ENCODE results near the gene ACP5. TPM values are rescaled to one million over a fixed set of nuclear protein-coding genes. Genes with fewer than 3 reads are reported as not detected.

ACP5 gene
- total RNA-seq, 3 donors from 2014 or later (not counting 1 experiment from before 2014, with no cell fraction given), result 14.9 to 20.3 (median 18.8) TPM

DNA sequence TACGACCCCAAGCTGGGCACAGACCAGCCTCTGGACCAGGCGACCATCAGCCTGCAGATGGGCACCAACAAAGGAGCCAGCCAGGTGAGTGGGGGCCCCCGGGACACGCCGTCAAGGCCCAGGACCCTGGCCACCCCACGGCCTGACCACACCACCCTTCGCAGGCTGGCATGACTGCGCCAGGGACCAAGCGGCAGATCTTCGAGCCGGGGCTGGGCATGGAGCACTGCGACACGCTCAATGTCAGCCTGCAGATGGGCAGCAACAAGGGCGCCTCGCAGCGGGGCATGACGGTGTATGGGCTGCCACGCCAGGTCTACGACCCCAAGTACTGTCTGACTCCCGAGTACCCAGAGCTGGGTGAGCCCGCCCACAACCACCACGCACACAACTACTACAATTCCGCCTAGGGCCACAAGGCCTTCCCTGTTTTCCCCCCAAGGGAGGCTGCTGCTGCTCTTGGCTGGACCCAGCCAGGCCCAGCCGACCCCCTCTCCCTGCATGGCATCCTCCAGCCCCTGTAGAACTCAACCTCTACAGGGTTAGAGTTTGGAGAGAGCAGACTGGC is 28.0 kb downstream of the ACP5 start:
- TF ChIP-seq, protein P1, sequence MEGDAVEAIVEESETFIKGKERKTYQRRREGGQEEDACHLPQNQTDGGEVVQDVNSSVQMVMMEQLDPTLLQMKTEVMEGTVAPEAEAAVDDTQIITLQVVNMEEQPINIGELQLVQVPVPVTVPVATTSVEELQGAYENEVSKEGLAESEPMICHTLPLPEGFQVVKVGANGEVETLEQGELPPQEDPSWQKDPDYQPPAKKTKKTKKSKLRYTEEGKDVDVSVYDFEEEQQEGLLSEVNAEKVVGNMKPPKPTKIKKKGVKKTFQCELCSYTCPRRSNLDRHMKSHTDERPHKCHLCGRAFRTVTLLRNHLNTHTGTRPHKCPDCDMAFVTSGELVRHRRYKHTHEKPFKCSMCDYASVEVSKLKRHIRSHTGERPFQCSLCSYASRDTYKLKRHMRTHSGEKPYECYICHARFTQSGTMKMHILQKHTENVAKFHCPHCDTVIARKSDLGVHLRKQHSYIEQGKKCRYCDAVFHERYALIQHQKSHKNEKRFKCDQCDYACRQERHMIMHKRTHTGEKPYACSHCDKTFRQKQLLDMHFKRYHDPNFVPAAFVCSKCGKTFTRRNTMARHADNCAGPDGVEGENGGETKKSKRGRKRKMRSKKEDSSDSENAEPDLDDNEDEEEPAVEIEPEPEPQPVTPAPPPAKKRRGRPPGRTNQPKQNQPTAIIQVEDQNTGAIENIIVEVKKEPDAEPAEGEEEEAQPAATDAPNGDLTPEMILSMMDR (IDR thresholded peaks at IDR 0.05), result no peak

DNA sequence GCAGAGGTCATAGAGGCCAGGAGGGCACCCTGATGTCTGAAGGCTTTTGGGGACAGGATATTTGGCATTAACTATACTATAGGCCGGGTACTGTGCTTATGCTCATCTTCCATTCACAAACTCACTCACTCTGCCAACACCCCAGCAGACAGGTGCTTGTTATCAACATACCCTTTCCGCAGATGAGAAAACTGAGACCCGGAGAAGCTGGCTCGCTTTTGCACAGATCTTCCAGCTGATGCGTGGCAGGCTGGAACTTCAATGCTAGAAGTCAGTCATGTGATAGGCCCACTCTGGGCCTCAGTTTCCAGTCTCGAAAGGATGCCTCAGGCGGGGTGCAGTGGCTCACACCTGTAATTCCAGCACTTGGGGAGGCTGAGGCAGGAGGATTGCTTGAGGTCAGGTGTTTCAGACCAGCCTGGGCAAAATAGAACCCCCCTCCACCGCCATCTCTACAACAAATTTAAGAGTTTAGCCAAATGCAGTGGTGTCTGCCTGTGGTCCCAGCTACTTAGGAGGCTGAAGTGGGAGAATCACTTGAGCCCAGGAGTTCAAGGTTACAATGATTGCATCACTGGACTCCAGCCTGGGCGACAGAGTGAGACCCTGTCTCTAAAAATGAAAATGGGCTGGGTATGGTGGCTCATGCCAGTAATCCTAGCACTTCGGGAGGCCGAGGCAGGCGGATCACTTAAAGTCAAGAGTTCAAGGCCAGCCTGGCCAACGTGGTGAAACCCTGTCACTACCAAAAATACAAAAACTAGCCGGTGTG is 29.3 kb downstream of the ACP5 start:
- intact Hi-C loops (cut with micrococcal nuclease), result no loop called here
- TF ChIP-seq, protein P1 (IDR thresholded peaks at IDR 0.05), result no peak

More for the DNA sequence above, 28.0 kb downstream of the ACP5 start:
- peaks cover 20% of the 10 kb centered on the region for H3K36me3 ChIP-seq (ENCODE audit: control insufficient read depth, insufficient read depth, low read length)
- H3K36me3 Mint-ChIP-seq, result no peaks in the 10 kb centered on the region
- H3K27me3 ChIP-seq (ENCODE audit: control insufficient read depth, insufficient read depth, low read length), result no peaks in the 10 kb centered on the region
- DNase-seq (no peak), ATAC-seq (no peak)
- no peaks in the 10 kb centered on the region for H3K9me3 ChIP-seq (ENCODE audit: control insufficient read depth, insufficient read depth, low read length)
- H3K27ac ChIP-seq (ENCODE audit: low read length), result no peak overlapping the region
- H3K4me1 ChIP-seq (ENCODE audit: control insufficient read depth, insufficient read depth, low read length), result peaks cover 14% of the 10 kb centered on the region
- H3K4me3 ChIP-seq (ENCODE audit: low read length), result no peak overlapping the region
- no peak overlapping the region for H3K27ac Mint-ChIP-seq
- H3K4me1 Mint-ChIP-seq, result no peaks in the 10 kb centered on the region
- no peaks in the 10 kb centered on the region for H3K9me3 Mint-ChIP-seq
- no peaks in the 10 kb centered on the region for H3K27me3 Mint-ChIP-seq (ENCODE audit: low read depth in 2 of 2)
- no peak overlapping the region for H3K4me3 Mint-ChIP-seq
- 91% methylated on average over 23 of the region's 24 CpGs for WGBS (ENCODE audit: insufficient coverage)
- intact Hi-C loops (cut with micrococcal nuclease), result no loop called here

DNA sequence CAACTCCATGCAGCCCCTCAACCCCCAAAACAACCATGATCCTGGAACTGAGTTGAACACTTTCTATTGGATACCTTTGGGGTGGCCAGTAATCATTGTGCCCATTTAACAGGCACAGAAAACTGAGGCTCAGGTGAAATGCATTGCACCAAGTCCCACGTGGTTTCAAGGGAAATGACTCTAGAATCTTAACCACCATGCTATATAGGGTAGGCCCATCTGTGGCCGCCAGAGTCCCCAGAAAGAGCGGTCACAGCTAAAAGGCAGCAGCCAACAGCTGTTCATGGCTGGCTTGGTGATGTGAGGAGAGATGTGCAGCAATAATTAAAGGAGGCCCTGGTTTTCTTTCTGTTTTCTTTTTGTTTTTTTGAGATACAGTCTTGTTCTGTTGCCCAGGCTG is 36.2 kb downstream of the ACP5 start:
- no peaks in the 10 kb centered on the region for H3K9me3 Mint-ChIP-seq
- peaks cover 12 to 20% of the 10 kb centered on the region in 2 donors for H3K27me3 Mint-ChIP-seq (ENCODE audit: low read depth in 2 of 2)
- Histone ChIP-seq H3K36me3 (ENCODE audit: control insufficient read depth, insufficient read depth, low read length) (no peaks in the 10 kb centered on the region), H3K27me3 (ENCODE audit: control insufficient read depth, insufficient read depth, low read length) (peaks cover 5% of the 10 kb centered on the region), H3K27ac (ENCODE audit: low read length) (no peak overlapping the region), H3K9me3 (ENCODE audit: control insufficient read depth, insufficient read depth, low read length) (no peaks in the 10 kb centered on the region), H3K4me1 (ENCODE audit: control insufficient read depth, insufficient read depth, low read length) (peaks cover 5% of the 10 kb centered on the region), H3K4me3 (ENCODE audit: low read length) (no peak overlapping the region)
- H3K36me3 Mint-ChIP-seq, result no peaks in the 10 kb centered on the region
- no peaks in the 10 kb centered on the region for H3K4me1 Mint-ChIP-seq
- 46% methylated on average over 3 of the region's 3 CpGs for WGBS (ENCODE audit: insufficient coverage)
- intact Hi-C loops (cut with micrococcal nuclease), result no loop called here
- no peak overlapping the region for H3K27ac Mint-ChIP-seq
- DNase-seq (no peak), ATAC-seq (no peak)
- H3K4me3 Mint-ChIP-seq, result no peak overlapping the region
- TF ChIP-seq, protein P1 (IDR thresholded peaks at IDR 0.05), result no peak

More for the DNA sequence above, 29.3 kb downstream of the ACP5 start:
- Mint-ChIP-seq H3K27me3 (ENCODE audit: low read depth in 2 of 2) (peaks cover 0 to 4% of the 10 kb centered on the region in 2 donors), H3K27ac (no peak overlapping the region), H3K9me3 (no peaks in the 10 kb centered on the region), H3K4me1 (no peaks in the 10 kb centered on the region), H3K4me3 (no peak overlapping the region), H3K36me3 (no peaks in the 10 kb centered on the region)
- H3K36me3 ChIP-seq (ENCODE audit: control insufficient read depth, insufficient read depth, low read length), result peaks cover 7% of the 10 kb centered on the region
- peaks cover 2% of the 10 kb centered on the region for H3K4me1 ChIP-seq (ENCODE audit: control insufficient read depth, insufficient read depth, low read length)
- DNase-seq (no peak), ATAC-seq (no peak)
- H3K4me3 ChIP-seq (ENCODE audit: low read length), result no peak overlapping the region
- no peak overlapping the region for H3K27ac ChIP-seq (ENCODE audit: low read length)
- WGBS (ENCODE audit: insufficient coverage), result 92% methylated on average over 14 of the region's 14 CpGs
- H3K9me3 ChIP-seq (ENCODE audit: control insufficient read depth, insufficient read depth, low read length), result no peaks in the 10 kb centered on the region
- no peaks in the 10 kb centered on the region for H3K27me3 ChIP-seq (ENCODE audit: control insufficient read depth, insufficient read depth, low read length)
